Neural cell (in vitro differentiated cells): ENCODE measurements around the gene MIEN1. TPM values are rescaled to one million over a fixed set of nuclear protein-coding genes. Genes with fewer than 3 reads are reported as not detected.

ENCODE experiments used
- H2AFZ ChIP-seq: fragments of 200-600, 300-800 bp; sonication (generic), shearing (Covaris generic); 2 replicates; pipeline ENCODE4 v1.6.0; 2014; ENCODE audit warnings: low read depth, mild to moderate bottlenecking, antibody characterized with exemption, low read length, moderate library complexity
- H3F3A ChIP-seq: fragments of 200-600 bp; shearing (Covaris generic); 2 replicates; pipeline ENCODE4 v1.6.1; 2016; ENCODE audit warnings: mild to moderate bottlenecking, moderate library complexity, mixed read lengths, antibody characterized with exemption, low read length; ENCODE audit not compliant: insufficient read depth, poor library complexity, severe bottlenecking
- H3K27ac ChIP-seq: fragments of 200-600, 300-800 bp; sonication (generic), shearing (Covaris generic); 2 replicates; pipeline ENCODE4 v1.5.1; 2014; ENCODE audit warnings: mild to moderate bottlenecking, low read length, moderate library complexity
- H3K27me3 ChIP-seq: fragments of 300-800, 200-600 bp; sonication (generic), shearing (Covaris generic); 2 replicates; pipeline ENCODE4 v1.6.0; 2014; ENCODE audit warnings: mild to moderate bottlenecking, low read depth, low read length, moderate library complexity; ENCODE audit not compliant: insufficient read depth
- H3K36me3 ChIP-seq: fragments of 300-800, 200-600 bp; sonication (generic), shearing (Covaris generic); 2 replicates; pipeline ENCODE4 v1.5.1; 2014; ENCODE audit warnings: mild to moderate bottlenecking, antibody characterized with exemption, low read length, moderate library complexity; ENCODE audit not compliant: insufficient read depth
- H3K4me2 ChIP-seq: fragments of 300-800, 200-600 bp; sonication (generic), shearing (Covaris generic); 2 replicates; pipeline ENCODE4 v1.6.0; 2014; ENCODE audit warnings: mild to moderate bottlenecking, low read length
- H3K4me3 ChIP-seq: fragments of 300-800, 200-600 bp; sonication (generic), shearing (Covaris generic); 2 replicates; pipeline ENCODE4 v1.5.1; 2014; ENCODE audit warnings: mild to moderate bottlenecking, low read length, moderate library complexity
- H3K79me2 ChIP-seq: fragments of 200-600 bp; shearing (Covaris generic); replicated peaks from 2 replicates; pipeline ENCODE4 v1.6.0; 2014; ENCODE audit warnings: mild to moderate bottlenecking, low read length, moderate library complexity; ENCODE audit not compliant: insufficient read depth
- H3K9ac ChIP-seq: fragments of 300-800, 200-600 bp; sonication (generic), shearing (Covaris generic); 2 replicates; pipeline ENCODE4 v1.6.1; 2016; ENCODE audit warnings: mild to moderate bottlenecking, low read length, mixed read lengths
- H3K9me2 ChIP-seq: fragments of 200-600 bp; shearing (Covaris generic); 2 replicates; pipeline ENCODE4 v1.6.1; 2016; ENCODE audit warnings: mild to moderate bottlenecking, low read length, mixed read lengths; ENCODE audit not compliant: insufficient read depth
- H3K9me3 ChIP-seq: fragments of 200-600, 300-800 bp; sonication (generic), shearing (Covaris generic); 2 replicates; pipeline ENCODE4 v1.6.1; 2016; ENCODE audit warnings: mild to moderate bottlenecking, mixed run types, low read length, moderate library complexity, mixed read lengths
- H4K20me1 ChIP-seq: fragments of 200-600 bp; shearing (Covaris generic); 2 replicates; pipeline ENCODE4 v1.6.1; 2016; ENCODE audit warnings: mild to moderate bottlenecking, mixed run types; ENCODE audit not compliant: insufficient read depth
- EP300 ChIP-seq: fragments of 450-650 bp; conservative IDR thresholded peaks from 2 replicates; pipeline ENCODE4 v1.6.1; 2014; ENCODE audit warnings: antibody characterized with exemption, mild to moderate bottlenecking, moderate library complexity; ENCODE audit not compliant: poor library complexity, severe bottlenecking
- EZH2 ChIP-seq: fragments of 200-600, 300-800 bp; shearing (Covaris generic), sonication (generic); IDR thresholded peaks from 2 replicates; pipeline ENCODE4 v1.6.1; 2014; ENCODE audit warnings: antibody characterized with exemption, low read length, borderline replicate concordance, mild to moderate bottlenecking; ENCODE audit not compliant: insufficient read depth, poor library complexity, severe bottlenecking
- MXI1 ChIP-seq: fragments of 450-650 bp; conservative IDR thresholded peaks from 2 replicates; pipeline ENCODE4 v1.6.1; 2014; ENCODE audit warnings: antibody characterized with exemption, mild to moderate bottlenecking; ENCODE audit not compliant: poor library complexity, severe bottlenecking
- POLR2AphosphoS5 ChIP-seq: IDR thresholded peaks from 2 replicates; pipeline ENCODE4 v1.6.1; 2012
- RAD21 ChIP-seq: fragments of 450-650 bp; conservative IDR thresholded peaks from 2 replicates; pipeline ENCODE4 v1.6.1; 2014; ENCODE audit warnings: antibody characterized with exemption, mild to moderate bottlenecking, moderate library complexity
- SMC3 ChIP-seq: fragments of 450-650 bp; conservative IDR thresholded peaks from 2 replicates; pipeline ENCODE4 v1.6.1; 2014; ENCODE audit warnings: antibody characterized with exemption, mild to moderate bottlenecking, moderate library complexity; ENCODE audit not compliant: poor library complexity
- TAF1 ChIP-seq: IDR thresholded peaks from 2 replicates; pipeline ENCODE4 v1.6.1; 2012; ENCODE audit warnings: low read depth
- polyA plus RNA-seq: library from polyadenylated mRNA; depleted of rRNA; stranded (reverse); fragments of >200 nt; gene quantifications from 2 replicates; pipeline ENCODE4 v1.2.3, GENCODE V29; 2014
- TF ChIP-seq, protein P1 (sequence below): IDR thresholded peaks from 2 replicates; pipeline ENCODE4 v1.6.1; 2012; ENCODE audit warnings: borderline replicate concordance
- TF ChIP-seq, protein P2 (sequence below): fragments of 450-650 bp; IDR thresholded peaks from 2 replicates; pipeline ENCODE4 v1.5.1; 2014; ENCODE audit warnings: antibody characterized with exemption, mild to moderate bottlenecking, moderate library complexity; ENCODE audit not compliant: poor library complexity, severe bottlenecking

MIEN1 gene
- polyA plus RNA-seq, 1 donor from 2014 or later = 106 TPM

- H3K36me3 ChIP-seq = no peaks in the 10 kb centered on the region
- TF ChIP-seq EP300 (no peak), POLR2AphosphoS5 (no peak), MXI1 (no peak), RAD21 (no peak), TAF1 (no peak)
- TF ChIP-seq, protein P1, sequence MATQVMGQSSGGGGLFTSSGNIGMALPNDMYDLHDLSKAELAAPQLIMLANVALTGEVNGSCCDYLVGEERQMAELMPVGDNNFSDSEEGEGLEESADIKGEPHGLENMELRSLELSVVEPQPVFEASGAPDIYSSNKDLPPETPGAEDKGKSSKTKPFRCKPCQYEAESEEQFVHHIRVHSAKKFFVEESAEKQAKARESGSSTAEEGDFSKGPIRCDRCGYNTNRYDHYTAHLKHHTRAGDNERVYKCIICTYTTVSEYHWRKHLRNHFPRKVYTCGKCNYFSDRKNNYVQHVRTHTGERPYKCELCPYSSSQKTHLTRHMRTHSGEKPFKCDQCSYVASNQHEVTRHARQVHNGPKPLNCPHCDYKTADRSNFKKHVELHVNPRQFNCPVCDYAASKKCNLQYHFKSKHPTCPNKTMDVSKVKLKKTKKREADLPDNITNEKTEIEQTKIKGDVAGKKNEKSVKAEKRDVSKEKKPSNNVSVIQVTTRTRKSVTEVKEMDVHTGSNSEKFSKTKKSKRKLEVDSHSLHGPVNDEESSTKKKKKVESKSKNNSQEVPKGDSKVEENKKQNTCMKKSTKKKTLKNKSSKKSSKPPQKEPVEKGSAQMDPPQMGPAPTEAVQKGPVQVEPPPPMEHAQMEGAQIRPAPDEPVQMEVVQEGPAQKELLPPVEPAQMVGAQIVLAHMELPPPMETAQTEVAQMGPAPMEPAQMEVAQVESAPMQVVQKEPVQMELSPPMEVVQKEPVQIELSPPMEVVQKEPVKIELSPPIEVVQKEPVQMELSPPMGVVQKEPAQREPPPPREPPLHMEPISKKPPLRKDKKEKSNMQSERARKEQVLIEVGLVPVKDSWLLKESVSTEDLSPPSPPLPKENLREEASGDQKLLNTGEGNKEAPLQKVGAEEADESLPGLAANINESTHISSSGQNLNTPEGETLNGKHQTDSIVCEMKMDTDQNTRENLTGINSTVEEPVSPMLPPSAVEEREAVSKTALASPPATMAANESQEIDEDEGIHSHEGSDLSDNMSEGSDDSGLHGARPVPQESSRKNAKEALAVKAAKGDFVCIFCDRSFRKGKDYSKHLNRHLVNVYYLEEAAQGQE = no peak
- TF ChIP-seq, protein P2, sequence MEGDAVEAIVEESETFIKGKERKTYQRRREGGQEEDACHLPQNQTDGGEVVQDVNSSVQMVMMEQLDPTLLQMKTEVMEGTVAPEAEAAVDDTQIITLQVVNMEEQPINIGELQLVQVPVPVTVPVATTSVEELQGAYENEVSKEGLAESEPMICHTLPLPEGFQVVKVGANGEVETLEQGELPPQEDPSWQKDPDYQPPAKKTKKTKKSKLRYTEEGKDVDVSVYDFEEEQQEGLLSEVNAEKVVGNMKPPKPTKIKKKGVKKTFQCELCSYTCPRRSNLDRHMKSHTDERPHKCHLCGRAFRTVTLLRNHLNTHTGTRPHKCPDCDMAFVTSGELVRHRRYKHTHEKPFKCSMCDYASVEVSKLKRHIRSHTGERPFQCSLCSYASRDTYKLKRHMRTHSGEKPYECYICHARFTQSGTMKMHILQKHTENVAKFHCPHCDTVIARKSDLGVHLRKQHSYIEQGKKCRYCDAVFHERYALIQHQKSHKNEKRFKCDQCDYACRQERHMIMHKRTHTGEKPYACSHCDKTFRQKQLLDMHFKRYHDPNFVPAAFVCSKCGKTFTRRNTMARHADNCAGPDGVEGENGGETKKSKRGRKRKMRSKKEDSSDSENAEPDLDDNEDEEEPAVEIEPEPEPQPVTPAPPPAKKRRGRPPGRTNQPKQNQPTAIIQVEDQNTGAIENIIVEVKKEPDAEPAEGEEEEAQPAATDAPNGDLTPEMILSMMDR = no peak
- H3K4me2 ChIP-seq = no peak overlapping the region
- H4K20me1 ChIP-seq = no peaks in the 10 kb centered on the region
- H3K9me3 ChIP-seq = no peaks in the 10 kb centered on the region
- H3K27ac ChIP-seq = no peak overlapping the region
- H3K4me3 ChIP-seq = no peak overlapping the region
- no peaks in the 10 kb centered on the region for H3F3A ChIP-seq
- no peaks in the 10 kb centered on the region for H3K79me2 ChIP-seq
- no peak overlapping the region for H2AFZ ChIP-seq
- H3K9me2 ChIP-seq = no peaks in the 10 kb centered on the region
- H3K27me3 ChIP-seq = no peaks in the 10 kb centered on the region
- no peak overlapping the region for H3K9ac ChIP-seq
Measured at GRCh38 chr17:39772415-39772814, 42.1 kb upstream of the MIEN1 start.

- no peak overlapping the region for H3K27ac ChIP-seq
- no peaks in the 10 kb centered on the region for H3K36me3 ChIP-seq
- H3K9me2 ChIP-seq = no peaks in the 10 kb centered on the region
- no peaks in the 10 kb centered on the region for H3K79me2 ChIP-seq
- no peak for TF ChIP-seq RAD21
- TF ChIP-seq, protein P1 = no peak
- TF ChIP-seq EP300 = no peak
- TF ChIP-seq, protein P2 = no peak
- TF ChIP-seq SMC3 = no peak
- no peak for TF ChIP-seq POLR2AphosphoS5
- TF ChIP-seq TAF1 = no peak
- no peak for TF ChIP-seq MXI1
- TF ChIP-seq EZH2 = no peak
- no peak overlapping the region for H3K9ac ChIP-seq
- H3K4me3 ChIP-seq = no peak overlapping the region
- H3K27me3 ChIP-seq = no peaks in the 10 kb centered on the region
- H3F3A ChIP-seq = no peaks in the 10 kb centered on the region
- no peaks in the 10 kb centered on the region for H3K9me3 ChIP-seq
- H3K4me2 ChIP-seq = no peak overlapping the region
- H4K20me1 ChIP-seq = no peaks in the 10 kb centered on the region
- no peak overlapping the region for H2AFZ ChIP-seq
Measured at GRCh38 chr17:39769974-39770587, 39.7 kb upstream of the MIEN1 start.
